Dedifferentiated amniotic fluid mesenchymal stem cell (primary cell): ENCODE measurements around the gene QRFP.

Source experiments
- DNase-seq: peaks from one replicate; pipeline ENCODE4 v3.0.0-alpha.2; 2016; ENCODE audit errors: extremely low spot score

Gene QRFP, protein sequence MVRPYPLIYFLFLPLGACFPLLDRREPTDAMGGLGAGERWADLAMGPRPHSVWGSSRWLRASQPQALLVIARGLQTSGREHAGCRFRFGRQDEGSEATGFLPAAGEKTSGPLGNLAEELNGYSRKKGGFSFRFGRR

DNA sequence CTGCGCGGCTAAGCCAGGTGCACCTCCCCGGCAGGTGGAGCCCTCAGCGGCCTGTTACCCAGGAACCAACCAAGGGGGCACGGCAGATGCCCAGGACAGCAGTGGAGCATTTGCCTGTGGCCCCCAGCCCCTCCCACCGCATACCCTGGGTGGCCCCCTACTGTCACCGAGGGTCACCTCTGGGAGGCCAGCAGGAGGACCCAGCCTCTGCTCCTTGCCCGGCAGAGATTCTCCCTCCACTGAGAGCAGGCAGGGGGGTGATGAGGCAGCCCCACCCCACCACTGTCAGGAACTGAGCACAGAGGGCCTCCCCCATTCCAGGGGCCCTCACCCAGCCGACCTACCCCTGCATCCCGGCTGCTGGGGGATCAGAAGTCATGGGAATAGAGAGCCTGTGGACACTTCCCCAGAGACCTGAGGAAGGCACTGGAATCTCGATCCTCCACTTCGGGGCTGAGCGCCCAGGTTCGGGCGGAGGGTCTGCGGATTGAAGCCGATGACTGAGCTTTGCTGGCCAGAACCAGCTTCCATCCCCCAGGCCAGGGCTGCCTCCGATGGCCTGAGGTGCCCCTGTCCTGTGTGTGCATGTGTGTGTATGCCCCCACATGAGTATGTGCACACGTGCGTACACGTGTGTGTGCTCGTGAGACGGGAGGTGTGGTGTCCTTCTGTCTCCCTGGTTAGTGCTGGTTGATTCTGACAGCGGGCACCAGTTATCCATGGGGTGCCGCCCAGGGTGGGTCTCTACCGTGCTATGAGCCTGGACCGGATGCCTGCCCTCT lies at the start of gene QRFP:
Gene QRFP (minus strand): TSS at position 580 of the 782 bp plus-strand sequence. CDS start 2,974 bp downstream, outside the sequence.
- DNase-seq, result no peak

DNA sequence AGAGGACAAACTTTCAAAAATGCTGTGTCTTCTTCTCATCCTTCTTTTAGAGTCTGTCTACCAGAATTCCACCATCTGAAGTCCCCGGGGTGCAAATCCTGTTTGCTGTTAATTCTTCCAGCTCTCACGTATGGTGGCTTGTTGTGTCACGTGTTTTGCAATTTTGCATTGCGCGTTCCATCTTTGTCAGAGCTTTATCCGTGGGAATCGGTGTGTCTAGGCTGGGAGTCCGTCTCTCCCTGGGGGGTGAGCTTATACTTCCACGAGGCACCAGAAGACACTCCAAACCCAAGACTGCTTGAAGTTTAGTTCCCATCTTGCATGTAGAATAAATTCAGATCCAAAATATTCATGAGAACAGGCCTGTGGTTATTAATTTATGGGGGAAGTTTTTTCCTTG lies 48.6 kb upstream of the QRFP start:
- no peak for DNase-seq

DNA sequence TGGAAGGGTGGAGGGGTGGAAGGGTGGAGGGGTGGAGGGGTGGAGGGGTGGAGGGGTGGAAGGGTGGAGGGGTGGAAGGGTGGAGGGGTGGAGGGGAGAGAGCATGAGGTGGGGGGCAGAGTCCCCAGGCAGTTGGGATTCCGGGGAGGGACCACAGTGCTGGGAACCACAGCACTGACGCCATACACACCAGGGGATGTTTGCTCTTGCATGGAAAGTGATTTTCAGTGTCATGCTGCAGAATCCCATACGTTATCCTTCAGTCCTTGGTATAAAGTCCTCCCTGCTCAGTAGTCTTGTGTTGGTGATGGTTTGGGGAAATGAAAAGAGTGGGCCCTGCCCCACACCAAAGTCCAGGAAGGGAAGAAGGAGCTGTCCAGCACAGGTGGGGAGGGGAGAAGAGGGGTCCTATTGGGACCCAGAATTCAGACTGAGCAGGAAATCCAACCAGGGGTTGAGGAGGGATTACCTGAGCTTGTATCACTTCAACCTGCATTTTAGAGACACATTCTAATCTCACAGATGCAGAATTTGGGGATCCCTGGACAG lies 48.0 kb upstream of the QRFP start:
- DNase-seq, result no peak

DNA sequence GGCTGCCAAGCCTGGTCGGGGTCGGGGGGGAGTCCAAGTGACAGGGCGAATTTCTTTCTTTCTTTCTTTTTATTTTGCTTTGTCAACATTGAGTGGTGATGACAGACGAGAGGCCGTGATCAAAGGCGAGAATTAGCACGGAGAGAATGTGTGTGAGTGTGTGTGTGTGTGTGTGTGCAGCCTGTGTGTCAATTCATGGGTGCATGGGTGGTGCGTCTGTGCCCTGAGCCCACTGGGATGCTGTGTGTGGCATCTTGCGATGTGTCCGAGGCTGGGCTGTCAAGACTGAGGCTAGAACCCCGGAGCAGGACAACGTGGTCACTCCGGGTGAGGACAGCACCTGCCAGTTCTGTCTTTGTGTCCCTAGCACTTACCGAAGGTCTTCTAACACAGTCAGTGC lies 47.2 kb upstream of the QRFP start:
- DNase-seq, result no peak

DNA sequence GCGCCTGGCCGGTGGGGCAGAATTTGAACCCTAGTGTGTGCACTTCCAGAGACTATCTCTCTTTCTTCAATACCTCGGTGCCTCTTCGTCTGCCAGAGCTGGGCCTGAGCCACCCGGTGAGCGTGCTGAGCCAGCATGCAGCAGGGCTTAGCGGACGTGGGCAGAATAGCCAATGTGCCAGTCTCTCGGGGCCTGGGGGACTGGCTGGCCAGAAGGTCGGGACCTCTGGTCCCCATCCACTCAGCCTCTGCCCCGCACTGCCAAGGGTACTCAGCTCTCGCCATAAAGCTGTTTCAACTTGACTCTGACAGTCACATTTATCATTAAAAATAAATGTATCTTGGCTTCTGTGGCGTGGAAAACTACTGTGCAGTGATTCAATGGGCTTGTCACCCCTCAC lies 46.6 kb upstream of the QRFP start:
- DNase-seq, result no peak

DNA sequence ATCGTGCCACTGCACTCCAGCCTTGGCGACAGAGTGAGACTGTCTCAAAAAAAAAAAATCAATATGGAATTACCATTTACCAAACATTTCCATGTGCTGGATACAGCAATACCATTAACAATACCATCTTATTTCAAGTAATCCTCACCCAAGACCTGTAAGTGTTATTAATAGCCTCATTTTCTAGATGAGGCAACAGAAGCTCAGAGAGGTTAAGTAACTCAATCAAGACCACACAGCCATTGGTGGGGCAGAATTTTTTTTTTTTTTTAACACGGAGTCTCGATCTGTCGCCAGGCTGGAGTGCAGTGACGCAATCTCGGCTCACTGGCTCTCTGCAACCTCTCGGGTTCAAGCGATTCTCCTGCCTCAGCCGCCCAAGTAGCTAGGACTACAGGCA lies 46.1 kb upstream of the QRFP start:
- DNase-seq, result no peak

DNA sequence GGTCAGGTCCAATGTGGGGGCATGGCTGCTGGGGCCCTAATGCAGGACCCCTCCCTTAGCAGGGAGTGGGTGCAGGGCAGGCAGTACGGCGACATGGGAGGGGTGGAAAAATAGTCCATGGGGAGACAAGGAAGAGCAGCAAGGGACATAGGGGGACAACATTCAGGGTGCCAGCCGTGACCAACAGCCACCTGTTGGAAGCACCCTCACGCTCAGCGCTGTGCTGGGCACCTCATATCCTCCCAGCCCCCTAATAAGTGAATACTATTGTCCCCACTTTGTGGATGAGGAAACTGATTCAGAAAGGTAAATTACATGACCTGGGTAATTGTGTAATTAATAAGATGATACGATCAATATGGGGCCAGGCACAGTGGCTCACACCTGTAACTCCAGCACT lies 45.5 kb upstream of the QRFP start:
- no peak for DNase-seq

DNA sequence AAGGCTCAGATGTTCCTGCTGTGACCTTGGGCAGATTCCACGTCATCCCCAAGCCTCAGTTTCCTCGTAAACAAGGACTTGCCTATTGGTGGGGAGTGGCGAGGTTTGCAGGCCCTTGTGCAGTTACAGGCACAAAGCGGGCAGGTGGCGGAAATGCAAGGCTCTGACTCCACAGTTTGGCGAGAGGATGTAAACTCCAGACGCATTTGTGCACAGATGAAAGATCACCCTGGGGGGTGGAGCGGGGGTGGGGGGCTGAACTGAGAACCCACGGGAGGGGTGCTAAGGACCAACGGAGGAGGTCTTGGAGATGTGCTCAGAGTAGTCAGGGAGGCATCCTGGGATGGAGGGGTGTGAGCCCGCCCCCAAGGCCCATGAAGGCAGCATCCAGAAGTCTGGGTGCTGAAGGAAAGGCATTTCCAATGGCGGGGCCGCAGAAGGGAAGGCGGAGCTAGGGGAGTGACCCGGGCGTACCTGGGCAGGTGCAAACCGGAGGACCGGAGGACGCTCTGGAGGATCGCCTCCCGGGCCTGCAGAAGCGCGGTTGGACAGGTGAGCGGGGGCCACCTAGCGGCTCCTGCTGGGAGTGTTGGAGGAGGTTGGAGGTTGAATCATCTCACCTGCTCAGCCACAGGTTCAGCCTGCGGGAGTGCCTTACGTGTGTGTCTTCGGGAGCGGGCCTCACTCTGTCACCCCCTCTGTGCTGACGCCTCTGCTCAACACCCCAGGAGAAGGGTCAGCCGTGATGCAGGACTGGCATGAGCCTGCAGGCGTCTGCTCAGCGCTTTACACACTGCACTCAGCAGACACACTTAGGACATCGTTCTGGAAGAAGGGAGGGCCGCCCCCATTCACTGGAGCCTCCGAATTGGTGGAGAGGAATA lies 44.3 kb upstream of the QRFP start:
- no peak for DNase-seq

DNA sequence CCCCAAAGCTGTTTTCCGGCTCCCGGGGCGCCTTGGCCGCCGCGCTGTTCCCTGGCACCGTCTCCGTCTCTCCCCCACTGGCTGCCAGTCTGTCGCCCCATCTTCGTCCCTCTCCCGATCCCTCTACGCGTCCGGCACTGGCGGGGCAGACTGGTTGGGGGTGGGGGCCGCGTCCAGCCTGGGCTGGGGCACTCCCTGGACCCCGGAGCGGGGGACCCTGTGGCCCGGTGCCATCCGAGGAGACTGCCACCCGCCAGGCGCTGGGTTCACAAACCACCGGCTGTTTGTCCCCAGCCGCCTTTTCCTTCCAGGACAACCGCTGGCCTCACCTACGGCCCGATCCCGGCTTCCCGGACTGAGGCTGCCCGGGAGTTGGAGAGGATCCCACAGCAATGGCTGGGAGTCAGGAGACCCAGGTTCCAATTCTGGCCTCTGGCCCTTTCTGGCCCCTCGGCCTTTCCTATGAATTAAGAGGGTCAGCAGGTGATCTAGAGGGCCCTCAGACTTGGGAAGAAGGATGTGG lies 43.5 kb upstream of the QRFP start:
- no peak for DNase-seq

DNA sequence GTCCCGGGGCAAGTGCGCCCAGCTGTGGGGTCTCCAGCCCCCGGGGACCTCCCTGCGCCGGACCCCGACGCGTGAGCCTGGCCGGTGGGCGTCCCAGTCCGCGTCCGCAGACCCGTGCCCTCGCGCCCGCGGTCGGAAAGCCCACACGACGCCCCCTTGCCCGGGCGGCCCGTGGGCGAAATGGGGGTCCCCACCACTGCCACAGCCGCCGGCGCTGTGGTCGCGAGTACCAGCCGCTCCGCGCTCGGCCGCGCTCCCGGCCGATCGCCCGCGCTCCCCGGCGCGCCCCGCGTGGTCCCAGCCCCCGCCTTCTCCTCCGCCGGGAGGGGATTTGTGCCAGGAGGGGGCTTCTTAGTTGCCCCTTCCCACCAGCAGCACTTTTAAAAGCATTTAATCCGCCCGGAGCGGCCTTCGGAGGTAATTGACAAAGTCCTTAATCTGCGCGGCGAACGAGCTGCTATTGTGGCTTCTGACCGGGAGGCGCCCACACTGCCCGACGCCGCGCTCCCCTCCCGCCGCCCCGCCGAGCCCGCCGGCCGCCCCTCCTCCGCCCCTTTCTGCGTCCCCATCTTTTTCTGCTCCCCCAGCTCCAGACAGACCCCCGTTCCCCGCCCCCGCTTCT lies 42.9 kb upstream of the QRFP start:
- DNase-seq, result no peak

DNA sequence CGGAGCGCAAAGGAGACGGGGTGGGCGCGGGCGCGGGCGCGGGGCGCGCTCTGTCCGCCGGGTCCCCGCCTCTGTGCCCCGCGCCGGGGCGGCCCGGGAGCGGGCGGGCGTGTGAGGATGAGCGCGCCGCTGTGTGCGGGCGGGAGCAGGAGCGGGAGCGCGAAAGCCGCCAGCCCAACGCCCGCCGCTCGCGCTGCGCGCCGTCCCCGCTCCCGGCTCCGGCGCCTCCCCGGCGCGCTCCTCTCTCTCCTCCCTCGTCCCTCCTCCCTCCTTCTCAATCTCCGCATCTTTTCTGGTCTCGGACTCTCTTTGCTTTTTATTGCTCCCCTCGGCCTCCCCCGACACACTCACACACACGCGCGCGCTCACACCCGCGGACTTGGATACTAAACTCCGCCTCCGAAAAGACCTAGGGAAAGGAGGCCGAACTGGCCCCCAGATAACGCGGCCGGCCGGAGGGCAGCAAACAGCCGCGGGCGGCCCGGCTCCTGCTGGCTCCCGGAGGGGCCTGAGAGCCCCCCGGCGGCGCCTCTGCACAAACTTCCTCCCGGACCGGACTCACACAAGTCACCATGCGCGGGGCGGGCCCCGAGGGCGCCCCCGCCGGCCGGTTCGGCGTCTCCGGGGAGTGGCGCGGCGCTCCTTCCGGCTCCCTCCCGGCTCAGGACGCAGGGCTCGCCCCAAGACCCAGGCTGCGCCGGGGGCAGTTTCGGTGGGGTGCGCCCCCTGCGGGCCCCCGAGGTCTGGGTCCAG lies 42.2 kb upstream of the QRFP start, which contains the start of gene FIBCD1:
Gene FIBCD1 (minus strand): TSS at position 596 of the 753 bp plus-strand sequence. CDS start 640 bp downstream, outside the sequence.
- no peak for DNase-seq

DNA sequence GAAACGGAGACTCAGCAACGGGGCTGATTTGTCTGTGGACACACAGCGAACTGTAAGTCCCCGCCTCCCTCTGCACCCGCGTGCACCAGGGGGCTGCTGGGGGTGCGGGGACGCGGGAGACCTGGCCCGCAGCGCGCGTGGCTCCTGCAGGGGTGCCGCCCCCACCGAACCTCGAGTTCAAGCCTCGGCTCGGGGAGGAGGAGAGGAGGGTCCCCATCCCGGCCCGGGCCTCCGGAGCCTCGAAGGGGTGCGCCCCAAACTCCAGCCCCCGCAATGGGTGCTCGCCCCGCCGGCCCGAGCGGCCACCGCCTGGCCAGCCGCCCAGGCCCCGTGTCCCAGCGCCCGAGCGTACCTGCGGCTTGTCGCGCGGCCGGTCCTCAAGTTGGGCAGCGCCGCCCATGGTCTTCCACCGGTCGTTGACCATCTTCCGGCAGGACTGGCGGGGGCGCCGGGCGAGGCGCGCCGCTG lies 41.6 kb upstream of the QRFP start:
- no peak for DNase-seq

DNA sequence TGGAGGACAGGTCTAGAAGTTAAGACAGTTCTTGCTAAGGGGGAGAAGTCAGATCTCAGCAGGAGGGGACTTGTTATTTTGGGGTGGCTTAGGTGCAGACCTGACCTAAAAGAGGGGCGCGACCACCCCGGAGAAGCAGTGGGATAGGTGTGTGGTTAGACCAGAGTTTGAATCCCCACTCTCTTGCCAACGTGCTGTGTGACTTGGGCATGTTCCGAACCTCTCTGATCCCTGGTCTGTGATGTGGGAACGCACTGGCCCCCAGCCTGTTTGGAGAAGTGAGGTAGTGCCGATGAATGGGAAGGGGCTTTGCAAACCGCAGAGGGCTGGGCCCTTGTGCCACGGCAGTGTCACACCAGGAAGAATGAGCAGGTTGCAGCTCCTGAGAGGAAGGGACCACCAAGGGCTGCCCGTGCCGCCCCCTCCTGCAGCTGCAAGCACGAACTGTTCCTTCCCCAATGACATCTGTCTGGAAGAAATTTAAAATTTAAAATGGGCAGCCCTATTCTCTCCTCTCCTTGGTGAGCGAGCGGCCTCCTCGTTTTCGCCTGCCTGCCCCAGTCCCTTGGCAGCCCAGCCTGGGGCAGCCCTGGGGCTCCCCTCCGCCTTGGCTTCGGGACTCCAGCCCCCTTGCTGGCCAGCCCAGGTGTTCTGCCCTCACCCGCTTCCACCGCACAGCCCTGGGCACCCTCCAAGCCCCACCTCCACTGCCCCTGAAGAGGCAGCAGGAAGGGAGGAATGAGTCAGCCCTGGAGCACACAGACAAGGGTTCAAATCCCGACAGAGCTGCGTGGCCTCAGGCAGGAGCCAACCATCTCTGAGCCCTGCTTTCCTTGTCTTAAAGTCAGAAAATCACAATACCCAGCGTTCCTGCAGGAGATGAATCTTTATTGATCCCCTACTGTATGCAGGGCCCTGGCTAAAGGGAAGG lies 40.8 kb upstream of the QRFP start:
- no peak for DNase-seq

DNA sequence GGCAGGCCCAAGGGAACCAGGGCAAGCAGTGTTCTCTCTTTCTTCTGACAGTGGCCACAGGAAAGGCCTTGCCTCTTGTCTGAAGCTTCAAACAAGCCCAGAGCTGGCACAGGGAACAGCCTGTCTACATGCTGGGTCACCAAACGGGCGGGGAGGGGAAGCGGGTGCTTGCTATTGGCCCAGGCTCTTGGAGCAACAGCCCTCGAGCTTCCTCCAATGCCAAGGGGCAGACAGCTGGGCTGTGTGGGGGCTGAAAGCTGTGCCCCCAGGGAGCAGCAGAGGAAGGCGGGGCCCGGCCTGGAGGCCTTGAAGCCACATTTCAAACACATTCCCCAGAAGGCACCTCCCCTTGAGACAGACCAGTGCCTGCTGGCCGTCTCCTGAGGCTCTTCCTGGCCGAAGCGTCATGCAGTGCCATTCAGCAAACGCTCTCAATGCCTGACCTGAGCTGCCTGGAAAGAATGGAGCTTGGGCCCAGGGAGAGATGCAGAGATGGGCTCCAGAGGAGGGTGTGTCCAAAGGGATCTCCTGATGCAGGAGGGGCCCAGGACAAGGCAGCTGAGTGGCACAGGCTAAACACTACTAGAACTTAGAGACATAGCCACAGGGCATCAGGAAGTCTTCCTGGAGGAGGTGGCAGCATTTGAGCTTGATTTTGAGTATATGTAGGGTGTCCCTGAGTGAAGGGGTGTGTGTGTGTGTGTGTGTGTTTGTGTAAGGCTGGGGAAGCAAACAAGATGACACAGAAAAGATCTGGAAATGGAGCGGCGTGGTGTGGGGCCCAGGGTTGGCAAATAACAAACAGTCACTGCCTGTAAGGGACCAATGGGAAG lies 39.9 kb upstream of the QRFP start:
- DNase-seq, result peak; percentile 20

DNA sequence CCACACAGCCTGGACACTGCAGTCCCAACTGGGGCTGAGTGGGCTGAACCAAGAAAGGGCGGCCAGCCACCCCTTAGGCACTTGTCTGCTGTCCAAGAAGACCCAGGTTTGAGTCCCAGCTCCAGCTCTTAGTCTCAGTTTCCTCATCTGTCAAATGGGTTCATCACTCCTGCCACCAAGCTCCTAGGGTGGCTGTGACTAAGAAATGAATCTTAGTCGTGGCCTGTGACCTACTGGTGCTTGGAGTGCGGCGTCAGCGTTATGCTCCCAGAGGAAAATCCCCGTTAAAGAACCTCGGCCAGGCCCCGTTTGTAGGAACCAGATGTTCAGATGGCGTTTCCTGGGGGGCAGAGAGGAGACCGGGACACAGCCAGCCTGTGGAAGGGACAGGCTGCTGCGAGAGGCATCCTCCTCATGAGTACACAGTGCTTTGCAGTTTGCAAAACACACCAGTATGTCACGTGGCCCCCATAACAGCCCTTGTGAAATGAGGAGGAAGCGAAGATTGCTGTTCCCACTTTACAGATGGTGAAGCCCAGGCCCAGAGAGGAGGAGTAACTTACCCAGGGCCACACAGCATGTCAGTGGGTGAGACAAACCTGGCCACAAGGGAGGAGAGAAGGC lies 39.1 kb upstream of the QRFP start:
- DNase-seq, result no peak

DNA sequence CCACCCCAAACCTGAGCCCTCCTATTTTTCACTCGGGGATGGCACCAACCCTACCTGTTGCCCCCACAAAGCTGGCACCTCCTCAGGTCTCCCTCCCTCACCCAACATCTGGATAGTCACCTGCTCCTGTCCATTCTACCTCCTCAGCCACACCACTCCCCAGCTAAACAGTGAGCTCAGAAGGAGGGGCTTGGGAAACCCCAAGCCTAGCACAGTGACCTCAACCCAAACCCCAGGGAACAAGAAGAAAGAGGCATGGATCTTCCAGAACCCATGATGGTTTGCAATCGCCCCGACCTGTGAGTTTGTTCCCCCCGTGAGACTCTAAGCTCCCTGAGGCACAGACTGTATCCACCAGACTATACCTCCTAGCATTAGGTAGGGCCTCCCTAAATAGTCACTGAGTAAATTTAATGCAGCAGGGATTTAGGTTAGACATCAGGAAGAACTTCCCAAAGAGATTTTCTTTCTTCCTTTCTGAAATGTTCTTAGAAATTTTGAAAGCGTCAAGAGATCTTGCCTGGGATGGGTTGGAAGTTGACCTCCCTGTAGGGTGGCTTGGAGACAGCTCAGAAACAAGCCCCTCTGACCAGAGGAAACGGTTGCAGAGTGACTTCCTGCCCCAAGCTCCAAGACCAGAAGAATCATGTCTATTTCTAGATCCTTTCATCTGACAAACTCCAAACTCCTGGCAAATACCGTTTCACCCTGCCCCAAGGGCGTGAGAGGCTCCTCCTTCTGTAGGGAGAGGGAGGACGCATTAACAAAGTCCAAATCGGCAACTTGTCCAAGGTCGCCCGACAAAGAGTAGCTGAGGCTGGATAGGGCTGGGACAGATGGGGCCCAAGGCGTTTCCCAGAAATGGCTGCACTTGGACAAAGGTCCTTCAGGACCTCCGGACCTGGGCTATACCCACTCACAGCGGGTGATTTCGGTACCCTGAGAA lies 38.4 kb upstream of the QRFP start:
- no peak for DNase-seq

DNA sequence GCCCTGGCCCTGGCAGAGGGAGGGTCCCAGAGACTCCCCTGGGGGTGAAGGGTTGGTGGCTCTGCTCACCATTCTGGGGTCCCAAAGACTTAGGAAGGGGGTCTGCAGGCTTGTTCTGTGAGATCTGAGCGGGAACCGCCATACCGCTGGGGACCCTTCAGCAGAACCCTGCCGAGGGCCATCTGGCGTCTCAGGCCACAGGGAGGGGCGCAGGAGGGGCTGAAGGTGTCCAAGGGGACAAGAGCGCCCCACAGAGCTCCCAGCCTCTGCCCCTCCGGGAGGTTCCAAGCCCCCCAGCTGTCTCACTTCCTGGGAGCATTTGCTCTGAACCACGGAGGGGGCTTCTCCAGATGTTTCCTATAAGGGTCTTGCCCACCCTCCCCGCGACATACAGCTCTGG lies 37.6 kb upstream of the QRFP start:
- no peak for DNase-seq
